ENCODE results near the gene ZNF154. TPM values are rescaled to one million over a fixed set of nuclear protein-coding genes. Genes with fewer than 3 reads are reported as not detected.

Gene ZNF154
- total RNA-seq, 1 experiment from 2014 or later: not detected

Other genes starting within 250 kb of the ZNF154 start
- 13.1 and 14.0 TPM in 2 replicates for gene ZNF772, start 231.6 kb downstream of the ZNF154 start, total RNA-seq (2014; rRNA removed; shearing (Covaris generic); ENCODE audit: low replicate concordance)
- gene ZNF419, start 221.5 kb downstream of the ZNF154 start, total RNA-seq (2014; rRNA removed; shearing (Covaris generic); ENCODE audit: low replicate concordance): 11.7 and 22.1 TPM in 2 replicates
- 10.6 and 12.5 TPM in 2 replicates for gene ZNF773, start 209.3 kb downstream of the ZNF154 start, total RNA-seq (2014; rRNA removed; shearing (Covaris generic); ENCODE audit: low replicate concordance)
- gene ZNF549, start 181.8 kb downstream of the ZNF154 start, total RNA-seq (2014; rRNA removed; shearing (Covaris generic); ENCODE audit: low replicate concordance): 1.5 and 3.3 TPM in 2 replicates
- 5.5 and 14.9 TPM in 2 replicates for gene ZNF550, start 149.3 kb downstream of the ZNF154 start, total RNA-seq (2014; rRNA removed; shearing (Covaris generic); ENCODE audit: low replicate concordance)
- gene ZNF416, start 130.3 kb downstream of the ZNF154 start, total RNA-seq (2014; rRNA removed; shearing (Covaris generic); ENCODE audit: low replicate concordance): 5.0 and 14.8 TPM in 2 replicates
- 4.3 and 6.9 TPM in 2 replicates for gene ZIK1, start 125.1 kb downstream of the ZNF154 start, total RNA-seq (2014; rRNA removed; shearing (Covaris generic); ENCODE audit: low replicate concordance)
- gene ZNF530, start 109.3 kb downstream of the ZNF154 start, total RNA-seq (2014; rRNA removed; shearing (Covaris generic); ENCODE audit: low replicate concordance): 5.2 and 13.3 TPM in 2 replicates
- gene ZNF134, start 95.0 kb downstream of the ZNF154 start, total RNA-seq (2014; rRNA removed; shearing (Covaris generic); ENCODE audit: low replicate concordance): 9.4 and 17.0 TPM in 2 replicates
- 4.1 and 8.3 TPM in 2 replicates for gene ZNF211, start 76.0 kb downstream of the ZNF154 start, total RNA-seq (2014; rRNA removed; shearing (Covaris generic); ENCODE audit: low replicate concordance)
- gene ZSCAN4, start 40.3 kb downstream of the ZNF154 start, total RNA-seq (2014; rRNA removed; shearing (Covaris generic); ENCODE audit: low replicate concordance): not detected in 2 replicates
- gene ZNF551, start 27.2 kb downstream of the ZNF154 start, total RNA-seq (2014; rRNA removed; shearing (Covaris generic); ENCODE audit: low replicate concordance): 7.8 and 23.9 TPM in 2 replicates
- gene ZNF671, start 18.4 kb upstream of the ZNF154 start, total RNA-seq (2014; rRNA removed; shearing (Covaris generic); ENCODE audit: low replicate concordance): not detected in 2 replicates
- gene ZNF776, start 37.6 kb upstream of the ZNF154 start, total RNA-seq (2014; rRNA removed; shearing (Covaris generic); ENCODE audit: low replicate concordance): 4.0 and 19.4 TPM in 2 replicates
- gene ZNF586, start 60.5 kb upstream of the ZNF154 start, total RNA-seq (2014; rRNA removed; shearing (Covaris generic); ENCODE audit: low replicate concordance): 12.9 and 18.7 TPM in 2 replicates
- 2.5 and 8.1 TPM in 2 replicates for gene ZNF552, start 105.7 kb upstream of the ZNF154 start, total RNA-seq (2014; rRNA removed; shearing (Covaris generic); ENCODE audit: low replicate concordance)
- gene ZNF587B, start 121.1 kb upstream of the ZNF154 start, total RNA-seq (2014; rRNA removed; shearing (Covaris generic); ENCODE audit: low replicate concordance): 9.8 and 11.2 TPM in 2 replicates
- gene ZNF587, start 140.7 kb upstream of the ZNF154 start, total RNA-seq (2014; rRNA removed; shearing (Covaris generic); ENCODE audit: low replicate concordance): 29.5 and 30.6 TPM in 2 replicates
- gene ZNF814, start 179.8 kb upstream of the ZNF154 start, total RNA-seq (2014; rRNA removed; shearing (Covaris generic); ENCODE audit: low replicate concordance): 0.38 and 3.6 TPM in 2 replicates
- gene ZNF417, start 207.4 kb upstream of the ZNF154 start, total RNA-seq (2014; rRNA removed; shearing (Covaris generic); ENCODE audit: low replicate concordance): 7.5 and 13.2 TPM in 2 replicates
- gene ZNF418, start 226.2 kb upstream of the ZNF154 start, total RNA-seq (2014; rRNA removed; shearing (Covaris generic); ENCODE audit: low replicate concordance): not detected in 2 replicates
- gene ZNF256, start 238.5 kb upstream of the ZNF154 start, total RNA-seq (2014; rRNA removed; shearing (Covaris generic); ENCODE audit: low replicate concordance): 3.2 and 9.1 TPM in 2 replicates

Measured in Caki2 (cell line).